ENCODE results near the gene MYO18B.

MYO18B gene

GRCh38 chr22:25779426-25779825, 37.4 kb downstream of the MYO18B start:
- no peak for DNase-seq (ENCODE audit: low spot score)

GRCh38 chr22:25779890-25780289, 37.9 kb downstream of the MYO18B start:
- no peak for DNase-seq (ENCODE audit: low spot score)

GRCh38 chr22:25780673-25781072, 38.7 kb downstream of the MYO18B start:
- DNase-seq (ENCODE audit: low spot score) = no peak

DNA sequence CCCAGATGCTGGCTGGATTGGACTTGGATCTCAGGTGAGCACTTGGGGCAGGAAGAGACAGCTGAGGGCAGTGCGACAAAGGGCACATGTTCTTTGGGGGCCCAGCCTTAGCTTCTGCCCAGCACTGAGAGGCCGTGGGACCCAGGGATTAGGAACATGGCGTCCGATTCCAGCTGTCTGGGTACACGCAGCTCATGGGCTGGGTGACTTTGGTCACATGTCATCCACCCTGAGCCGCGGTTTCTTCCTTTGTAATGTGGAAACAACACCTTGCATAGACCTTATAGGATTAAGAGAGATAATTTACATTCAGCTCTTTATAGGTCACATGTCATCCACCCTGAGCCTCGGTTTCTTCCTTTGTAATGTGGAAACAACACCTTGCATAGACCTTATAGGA, 39.8 kb downstream of the MYO18B start:
- DNase-seq (ENCODE audit: low spot score) = no peak

- no peak for DNase-seq (ENCODE audit: low spot score)
Measured at GRCh38 chr22:25782831-25783230, 40.8 kb downstream of the MYO18B start.

DNA sequence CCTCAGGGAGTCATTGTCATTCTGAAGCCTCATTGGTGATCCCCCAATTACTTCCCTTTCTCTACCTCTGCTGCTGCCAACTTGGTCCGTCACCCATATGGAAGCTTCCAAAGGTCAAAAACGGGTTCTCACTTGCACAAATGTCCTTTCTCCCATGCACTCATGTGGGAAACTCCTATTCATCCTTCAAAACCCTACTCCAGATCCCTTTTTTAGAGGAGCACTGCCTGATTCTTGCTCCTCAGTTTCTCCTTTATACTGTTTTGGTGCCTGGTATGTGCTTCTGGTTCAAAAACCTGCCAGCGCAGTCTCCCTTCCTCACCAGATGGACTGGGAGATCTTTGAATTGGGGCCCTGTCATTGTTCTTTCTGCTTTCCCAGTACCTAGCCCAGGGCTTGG, 41.9 kb downstream of the MYO18B start:
- DNase-seq (ENCODE audit: low spot score) = no peak

DNA sequence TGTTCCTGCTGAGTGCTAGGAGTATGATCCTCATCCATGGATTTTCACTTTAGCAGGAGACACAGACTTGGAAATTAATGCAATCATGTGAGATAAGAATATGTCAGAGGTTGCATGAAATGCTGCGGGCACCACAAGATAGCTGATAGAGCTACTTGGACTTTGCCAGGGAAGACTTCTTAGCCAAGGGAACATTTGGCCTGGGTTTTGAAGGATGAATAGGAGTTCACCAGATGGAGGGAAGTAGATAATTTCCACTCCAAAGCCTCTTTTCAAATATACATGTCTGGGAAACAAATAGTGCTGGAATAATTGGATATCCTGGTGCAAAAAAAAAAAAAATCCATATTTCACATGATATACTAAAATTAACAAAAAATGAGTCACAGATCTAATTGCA, 44.2 kb downstream of the MYO18B start:
- no peak for DNase-seq (ENCODE audit: low spot score)

- no peak for DNase-seq (ENCODE audit: low spot score)
Measured at GRCh38 chr22:25791556-25791955, 49.6 kb downstream of the MYO18B start.

GRCh38 chr22:25795478-25795877, 53.5 kb downstream of the MYO18B start:
- DNase-seq (ENCODE audit: low spot score) = no peak

DNA sequence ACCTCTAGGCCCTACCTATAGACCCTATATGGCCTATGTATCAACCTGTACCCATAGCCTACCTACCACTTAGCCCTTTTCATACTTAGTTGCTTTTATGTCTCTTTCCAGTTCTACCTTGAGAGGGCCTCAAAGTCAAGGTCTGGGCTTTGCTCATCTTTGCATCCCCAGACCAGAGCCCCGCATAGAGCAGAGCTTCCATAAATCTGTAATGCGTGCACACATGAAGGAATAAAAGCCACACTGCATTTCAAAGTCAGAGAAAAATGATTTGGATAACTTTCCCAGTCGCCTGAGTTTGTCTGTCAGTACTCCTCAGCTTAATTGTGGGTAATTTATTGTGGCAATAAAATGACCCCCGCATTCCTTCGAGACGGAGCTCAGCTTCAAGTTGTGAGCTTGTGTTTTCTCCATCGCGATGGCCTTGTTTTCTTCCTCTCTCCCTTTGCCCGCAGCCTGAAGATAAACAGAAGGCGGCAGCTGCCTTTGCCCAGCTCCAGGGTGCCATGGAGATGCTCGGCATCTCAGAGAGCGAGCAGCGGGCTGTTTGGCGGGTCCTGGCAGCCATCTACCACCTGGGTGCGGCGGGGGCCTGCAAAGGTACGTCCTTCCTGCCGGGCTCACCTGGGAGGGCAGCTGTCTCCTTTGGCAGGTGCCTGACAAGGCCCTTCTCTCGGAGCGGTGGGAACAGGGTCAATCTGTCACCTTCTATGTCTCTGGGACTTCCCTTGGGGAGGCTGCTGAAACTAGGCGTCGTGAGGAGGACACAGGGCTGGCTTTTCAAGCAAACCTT, 55.7 kb downstream of the MYO18B start:
- no peak for DNase-seq (ENCODE audit: low spot score)

- DNase-seq (ENCODE audit: low spot score) = no peak
Measured at GRCh38 chr22:25800766-25801165, 58.8 kb downstream of the MYO18B start.

GRCh38 chr22:25802018-25802417, 60.0 kb downstream of the MYO18B start:
- no peak for DNase-seq (ENCODE audit: low spot score)

GRCh38 chr22:25804676-25805075, 62.7 kb downstream of the MYO18B start:
- no peak for DNase-seq (ENCODE audit: low spot score)

DNA sequence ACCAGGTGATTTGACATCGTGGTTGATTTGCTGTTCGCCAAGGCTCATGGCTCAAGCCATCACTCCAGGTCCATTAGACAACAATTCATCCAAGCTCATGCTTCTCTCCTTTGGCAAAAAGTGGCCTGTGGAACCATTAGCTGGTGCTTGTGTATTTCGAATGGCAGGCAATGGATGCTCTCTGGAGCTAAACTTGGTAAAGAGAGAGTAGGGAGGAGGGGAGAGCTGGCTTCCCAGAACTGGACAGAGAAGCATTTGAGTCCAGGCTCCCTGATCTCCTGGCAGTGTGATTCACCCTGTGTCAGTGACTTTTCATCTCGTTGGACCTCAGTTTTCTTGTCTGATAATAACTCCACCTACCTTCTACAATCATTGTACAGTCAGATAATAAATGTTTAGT, 64.6 kb downstream of the MYO18B start:
- no peak for DNase-seq (ENCODE audit: low spot score)

DNA sequence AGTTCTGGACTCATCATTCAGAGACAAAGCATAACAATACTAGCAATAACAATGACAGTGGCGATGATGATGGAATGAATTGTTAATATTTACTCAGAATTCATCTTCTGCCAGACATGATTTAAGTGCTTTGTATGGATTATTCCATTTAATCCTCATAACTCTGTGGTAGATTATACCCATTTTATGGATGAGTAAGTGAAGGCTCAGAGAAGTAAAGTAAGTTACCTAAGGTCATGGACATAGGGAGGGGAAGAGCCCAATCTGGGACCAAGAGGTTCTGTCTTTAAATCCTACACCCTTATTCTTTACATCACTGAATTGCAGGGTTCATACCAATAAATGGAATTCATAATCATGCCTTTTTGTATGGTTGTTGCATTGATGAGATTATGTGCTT, 72.7 kb downstream of the MYO18B start:
- no peak for DNase-seq (ENCODE audit: low spot score)

- DNase-seq (ENCODE audit: low spot score) = no peak
Measured at GRCh38 chr22:25815561-25815960, 73.6 kb downstream of the MYO18B start.

DNA sequence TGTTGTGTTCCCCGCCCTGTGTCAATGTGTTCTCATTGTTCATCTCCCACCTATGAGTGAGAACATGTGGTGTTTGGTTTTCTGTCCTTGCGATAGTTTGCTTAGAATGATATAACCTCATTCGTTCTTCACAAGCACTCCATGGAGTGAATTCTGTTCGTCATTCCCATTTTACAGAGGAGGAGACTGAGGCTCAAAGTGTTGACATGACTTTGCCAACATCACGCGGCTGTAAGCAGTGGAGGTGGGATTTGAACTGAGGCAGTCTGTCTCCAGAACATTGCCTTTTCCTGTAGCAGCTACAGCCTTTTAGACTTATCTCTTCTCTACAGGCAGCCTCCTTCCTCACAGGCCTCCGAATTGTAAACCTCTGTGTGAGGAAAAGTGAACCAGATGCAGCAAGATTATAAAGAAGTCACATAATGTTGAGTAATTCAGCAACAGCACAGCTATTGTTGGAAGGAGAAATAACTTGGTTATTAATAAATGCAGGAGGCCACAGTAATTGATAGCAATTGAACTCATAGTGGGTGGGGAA, 74.6 kb downstream of the MYO18B start:
- no peak for DNase-seq (ENCODE audit: low spot score)

- DNase-seq (ENCODE audit: low spot score) = no peak
Measured at GRCh38 chr22:25817092-25817943, 75.3 kb downstream of the MYO18B start.

DNA sequence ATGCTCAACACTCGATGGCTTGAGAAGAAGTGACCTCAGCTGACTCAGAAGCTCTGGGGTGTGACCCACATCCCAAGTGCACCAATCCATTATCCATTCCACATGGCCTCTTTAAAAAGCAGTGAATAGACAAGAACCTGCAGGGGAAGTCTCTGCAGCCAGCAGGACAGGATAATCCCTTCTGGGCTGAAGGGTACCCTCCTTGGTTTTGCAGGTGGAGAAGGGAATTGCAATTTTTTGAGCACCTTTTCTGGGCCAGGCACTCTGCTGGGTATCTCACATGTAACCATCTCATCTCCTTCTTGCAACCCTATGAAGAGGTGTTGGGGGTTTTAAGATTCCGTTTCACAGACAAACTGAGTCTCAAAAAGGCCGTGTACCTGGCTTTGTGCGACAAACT, 76.6 kb downstream of the MYO18B start:
- DNase-seq (ENCODE audit: low spot score) = no peak

GRCh38 chr22:25822344-25822743, 80.4 kb downstream of the MYO18B start:
- DNase-seq (ENCODE audit: low spot score) = no peak

DNA sequence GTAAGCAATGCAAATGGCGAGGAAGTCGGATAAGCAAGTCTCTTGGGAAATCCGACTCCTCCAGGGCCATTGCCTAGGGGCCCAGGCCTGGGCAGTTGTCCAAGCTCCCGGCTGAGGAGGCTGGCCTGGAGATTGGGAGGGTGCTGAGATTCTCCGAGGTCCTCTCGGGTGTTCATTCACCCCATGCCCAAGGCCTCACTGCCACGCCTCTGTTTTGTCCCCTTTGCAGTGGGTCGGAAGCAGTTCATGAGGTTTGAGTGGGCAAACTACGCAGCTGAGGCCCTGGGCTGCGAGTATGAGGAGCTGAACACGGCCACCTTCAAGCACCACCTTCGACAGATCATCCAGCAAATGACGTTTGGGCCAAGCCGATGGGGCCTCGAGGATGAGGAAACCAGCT, 81.3 kb downstream of the MYO18B start:
- no peak for DNase-seq (ENCODE audit: low spot score)

DNA sequence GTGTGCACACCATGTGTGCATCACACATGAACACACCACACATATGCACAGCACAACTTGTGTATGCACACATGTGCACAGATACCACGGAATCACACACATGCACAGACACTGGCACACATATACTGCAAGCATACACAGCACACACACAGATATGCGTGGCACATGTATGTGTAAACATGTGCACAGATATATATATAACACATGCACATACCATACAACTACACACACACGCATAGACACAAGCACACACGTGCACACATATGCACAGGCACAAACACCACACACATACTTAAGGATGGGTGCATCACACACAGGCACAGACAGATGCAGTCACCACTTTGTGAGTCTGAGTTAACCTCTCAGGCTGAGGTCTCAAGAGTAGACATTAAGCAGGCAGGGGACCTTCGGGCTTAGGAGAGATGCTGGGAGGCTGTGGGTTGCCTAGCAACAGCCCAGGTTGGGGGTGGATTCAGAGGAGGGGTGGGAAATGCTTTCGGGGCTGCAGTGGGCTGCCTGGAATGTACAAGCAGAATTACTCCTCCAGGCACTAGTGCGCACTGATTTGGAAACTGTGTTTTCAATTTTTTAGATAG, 82.9 kb downstream of the MYO18B start:
- DNase-seq (ENCODE audit: low spot score) = no peak

DNA sequence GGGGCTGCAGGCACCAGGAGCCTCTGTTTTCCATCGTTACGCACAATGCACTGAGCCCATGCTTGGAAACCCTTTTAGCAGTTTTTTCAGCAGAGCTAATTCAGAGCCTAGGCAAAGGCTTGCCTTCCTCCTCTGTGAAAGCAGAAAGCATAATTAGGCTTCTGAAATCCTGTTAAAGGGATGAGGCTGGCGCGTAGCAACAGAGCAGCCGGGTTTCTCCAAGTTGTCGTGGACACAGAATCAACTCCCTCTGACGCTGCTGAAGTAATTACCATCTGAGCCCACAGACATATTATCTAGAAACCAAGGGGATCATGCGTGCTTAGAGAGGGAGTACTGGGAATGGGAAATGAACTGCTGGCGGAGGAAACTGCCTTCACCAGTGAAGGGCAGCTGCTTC, 85.4 kb downstream of the MYO18B start:
- DNase-seq (ENCODE audit: low spot score) = no peak
